ENCODE measurements around the gene THRB. TPM values are rescaled to one million over a fixed set of nuclear protein-coding genes. Genes with fewer than 3 reads are reported as not detected.
A peak's percentile ranks its signal among the peaks of the same experiment; 100 is the strongest.

THRB gene
- total RNA-seq, 1 donor from 2014 or later, result 0.31 TPM

DNA sequence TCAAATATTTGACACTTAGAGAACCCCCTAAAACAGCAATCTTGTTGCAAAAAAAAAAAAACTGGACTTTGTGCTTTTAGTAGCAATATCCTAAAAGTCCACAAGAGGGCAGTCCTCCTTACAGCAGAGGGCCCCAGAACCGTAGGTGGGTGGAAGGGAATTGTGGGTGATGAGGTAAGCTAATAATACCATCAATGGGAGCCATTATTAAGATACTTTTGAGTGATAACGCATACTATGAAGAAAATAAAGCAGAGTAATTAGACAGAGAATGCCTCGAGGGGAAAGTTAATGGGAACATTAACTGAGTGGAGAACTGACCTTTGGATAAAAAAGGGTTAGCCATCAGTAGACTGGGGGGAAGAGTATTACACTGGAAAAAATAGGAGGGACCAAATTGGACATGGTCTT is 229.9 kb downstream of the THRB start:
- no peak overlapping the region for H3K27ac Mint-ChIP-seq
- ATAC-seq (ENCODE audit: low read depth), result peak; percentile 49
- no peak for DNase-seq
- peaks cover 6% of the 10 kb centered on the region for H3K27me3 Mint-ChIP-seq
- intact Hi-C loops (cut with micrococcal nuclease), result loop anchor here (1.0 to 5.0 kb wide), 3 partner anchors 319 to 1328 kb away; no protein-coding TSS in a partner anchor
- ChIA-PET POLR2A (no interaction called here), CTCF (interaction anchor here (0.6 to 1.7 kb wide), 7 partner anchors 22 to 419 kb away, joined by 3 to 5 read pairs (median 3); no protein-coding TSS in a partner anchor)
- H3K9me3 Mint-ChIP-seq, result peaks cover 2% of the 10 kb centered on the region
- no peak overlapping the region for H3K4me3 Mint-ChIP-seq
- H3K4me1 Mint-ChIP-seq, result no peaks in the 10 kb centered on the region
- TF ChIP-seq, protein P1, sequence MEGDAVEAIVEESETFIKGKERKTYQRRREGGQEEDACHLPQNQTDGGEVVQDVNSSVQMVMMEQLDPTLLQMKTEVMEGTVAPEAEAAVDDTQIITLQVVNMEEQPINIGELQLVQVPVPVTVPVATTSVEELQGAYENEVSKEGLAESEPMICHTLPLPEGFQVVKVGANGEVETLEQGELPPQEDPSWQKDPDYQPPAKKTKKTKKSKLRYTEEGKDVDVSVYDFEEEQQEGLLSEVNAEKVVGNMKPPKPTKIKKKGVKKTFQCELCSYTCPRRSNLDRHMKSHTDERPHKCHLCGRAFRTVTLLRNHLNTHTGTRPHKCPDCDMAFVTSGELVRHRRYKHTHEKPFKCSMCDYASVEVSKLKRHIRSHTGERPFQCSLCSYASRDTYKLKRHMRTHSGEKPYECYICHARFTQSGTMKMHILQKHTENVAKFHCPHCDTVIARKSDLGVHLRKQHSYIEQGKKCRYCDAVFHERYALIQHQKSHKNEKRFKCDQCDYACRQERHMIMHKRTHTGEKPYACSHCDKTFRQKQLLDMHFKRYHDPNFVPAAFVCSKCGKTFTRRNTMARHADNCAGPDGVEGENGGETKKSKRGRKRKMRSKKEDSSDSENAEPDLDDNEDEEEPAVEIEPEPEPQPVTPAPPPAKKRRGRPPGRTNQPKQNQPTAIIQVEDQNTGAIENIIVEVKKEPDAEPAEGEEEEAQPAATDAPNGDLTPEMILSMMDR (IDR thresholded peaks at IDR 0.05), result peak; percentile 59
- H3K36me3 Mint-ChIP-seq (ENCODE audit: low read depth), result no peaks in the 10 kb centered on the region

DNA sequence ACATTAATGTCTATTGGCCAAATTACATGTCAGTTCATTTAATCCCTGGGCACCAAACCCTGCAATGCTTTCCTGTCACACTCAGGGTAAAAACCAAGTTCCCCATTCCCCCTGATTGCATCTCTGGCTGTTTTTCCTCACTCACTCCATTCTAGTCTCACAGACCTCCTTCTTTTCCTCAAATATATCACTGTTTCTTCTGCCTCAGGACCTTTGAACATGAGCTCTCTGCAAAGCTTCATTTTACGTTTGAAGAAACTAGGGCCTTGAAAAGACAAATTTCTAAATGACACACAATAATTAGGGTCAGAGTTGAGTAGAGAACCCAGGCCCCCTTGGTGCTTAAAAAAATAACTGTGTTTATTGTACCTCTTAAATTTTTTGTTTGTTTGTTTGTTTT is 230.6 kb downstream of the THRB start:
- no peaks in the 10 kb centered on the region for H3K36me3 Mint-ChIP-seq (ENCODE audit: low read depth)
- intact Hi-C loops (cut with micrococcal nuclease), result loop anchor here (1.0 to 5.0 kb wide), 3 partner anchors 319 to 1328 kb away; no protein-coding TSS in a partner anchor
- DNase-seq, result no peak
- CTCF ChIA-PET, result interaction anchor here (1.2 to 1.7 kb wide), 2 partner anchors 21 to 420 kb away, joined by 4 to 5 read pairs; no protein-coding TSS in a partner anchor
- TF ChIP-seq, protein P1 (IDR thresholded peaks at IDR 0.05), result no peak
- POLR2A ChIA-PET, result no interaction called here
- H3K27ac Mint-ChIP-seq, result no peak overlapping the region
- no peaks in the 10 kb centered on the region for H3K4me1 Mint-ChIP-seq
- ATAC-seq (ENCODE audit: low read depth), result no peak
- peaks cover 2% of the 10 kb centered on the region for H3K9me3 Mint-ChIP-seq
- no peak overlapping the region for H3K4me3 Mint-ChIP-seq
- H3K27me3 Mint-ChIP-seq, result peaks cover 6% of the 10 kb centered on the region

DNA sequence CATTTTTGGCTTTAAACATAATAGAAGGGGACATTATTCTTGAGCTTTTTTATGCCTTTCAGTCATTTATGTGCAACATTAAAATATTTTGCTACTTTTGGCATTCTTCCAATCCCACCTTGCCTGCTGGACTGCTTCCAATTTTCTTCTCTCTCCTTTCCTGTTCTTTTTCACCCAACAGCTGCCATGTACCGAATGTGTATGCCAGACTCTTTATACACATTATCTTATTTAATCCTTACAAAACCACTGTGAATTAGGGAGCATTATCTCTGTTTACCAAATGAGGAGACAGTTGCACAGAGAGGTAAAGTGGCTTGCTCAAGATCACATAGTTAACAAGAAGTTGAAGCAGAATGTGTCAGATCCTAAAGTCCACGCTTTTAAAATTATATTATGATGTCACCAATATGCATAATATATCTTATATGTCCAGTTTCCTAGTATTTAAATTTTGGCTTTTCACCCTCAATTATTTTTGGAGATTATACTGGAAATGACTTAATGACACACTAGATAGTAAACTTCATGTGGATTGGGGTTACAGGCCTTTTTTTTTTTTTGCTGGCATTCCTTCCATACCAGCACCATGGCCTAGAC is 231.5 kb downstream of the THRB start:
- peaks cover 6% of the 10 kb centered on the region for H3K27me3 Mint-ChIP-seq
- H3K4me1 Mint-ChIP-seq, result no peaks in the 10 kb centered on the region
- ATAC-seq (ENCODE audit: low read depth) (no peak), DNase-seq (no peak)
- H3K36me3 Mint-ChIP-seq (ENCODE audit: low read depth), result no peaks in the 10 kb centered on the region
- no peak overlapping the region for H3K27ac Mint-ChIP-seq
- TF ChIP-seq, protein P1 (IDR thresholded peaks at IDR 0.05), result no peak
- intact Hi-C loops (cut with micrococcal nuclease), result loop anchor here (5.0 kb wide), 1 partner anchor 1329 kb away; no protein-coding TSS in a partner anchor
- POLR2A ChIA-PET, result no interaction called here
- no peak overlapping the region for H3K4me3 Mint-ChIP-seq
- peaks cover 2% of the 10 kb centered on the region for H3K9me3 Mint-ChIP-seq
- CTCF ChIA-PET, result interaction anchor here (1.0 to 1.7 kb wide), 2 partner anchors 379 to 420 kb away, joined by 3 to 5 read pairs; no protein-coding TSS in a partner anchor

DNA sequence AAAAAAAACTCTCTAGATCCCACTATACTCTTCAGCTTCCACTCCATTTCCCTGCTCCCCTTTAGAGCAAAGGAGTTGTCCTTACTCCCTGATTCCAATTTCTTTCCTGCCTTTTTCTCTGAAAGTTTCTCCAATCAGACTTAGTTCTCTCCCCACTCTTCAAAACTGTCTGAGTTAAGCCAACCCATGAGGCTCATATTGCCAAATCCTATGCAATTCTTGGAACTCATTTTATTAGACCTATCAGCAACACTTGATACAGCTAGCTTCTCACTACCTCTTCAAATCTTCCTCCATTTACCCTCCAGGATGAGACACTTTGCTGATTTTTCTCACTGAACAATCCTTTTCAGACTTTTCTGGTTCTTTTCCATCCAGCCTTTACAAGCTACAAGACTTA is 233.1 kb downstream of the THRB start:
- TF ChIP-seq, protein P1 (IDR thresholded peaks at IDR 0.05), result no peak
- POLR2A ChIA-PET, result no interaction called here
- Mint-ChIP-seq H3K36me3 (ENCODE audit: low read depth) (no peaks in the 10 kb centered on the region), H3K27ac (no peak overlapping the region), H3K27me3 (peaks cover 6% of the 10 kb centered on the region), H3K4me3 (no peak overlapping the region), H3K4me1 (no peaks in the 10 kb centered on the region), H3K9me3 (peaks cover 2% of the 10 kb centered on the region)
- ATAC-seq (ENCODE audit: low read depth) (no peak), DNase-seq (no peak)
- intact Hi-C loops (cut with micrococcal nuclease), result loop anchor here (5.0 kb wide), 1 partner anchor 1331 kb away; no protein-coding TSS in a partner anchor
- CTCF ChIA-PET, result no interaction called here

DNA sequence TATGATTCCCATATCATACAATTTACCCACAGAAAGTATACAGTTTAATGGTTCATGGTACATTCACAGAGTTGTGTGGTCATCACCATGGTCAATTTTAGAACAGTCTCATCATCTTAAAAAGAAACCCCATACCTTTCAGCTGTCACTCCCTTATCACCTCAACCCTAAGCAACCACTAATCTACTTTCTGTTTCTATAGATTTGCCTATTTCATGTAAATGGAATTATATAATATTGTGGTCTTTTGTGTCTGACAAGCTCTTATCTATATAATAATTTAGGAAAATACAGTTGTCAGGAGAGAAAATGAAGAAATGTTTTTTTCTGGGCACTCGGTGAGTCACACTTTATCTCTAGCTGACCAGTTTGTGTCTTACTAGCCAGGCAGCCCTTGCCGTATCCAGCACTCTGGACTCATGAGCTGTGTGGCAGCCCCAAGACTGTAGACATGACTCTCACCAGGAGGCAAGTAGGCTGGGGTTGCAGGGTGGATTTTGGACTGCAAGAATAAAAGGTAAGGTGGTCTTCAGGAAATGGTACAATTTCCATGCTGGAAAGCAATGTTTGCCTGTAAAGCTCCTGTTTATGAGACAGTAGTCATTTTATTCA is 234.6 kb downstream of the THRB start:
- H3K4me1 Mint-ChIP-seq, result no peaks in the 10 kb centered on the region
- ChIA-PET POLR2A (no interaction called here), CTCF (no interaction called here)
- intact Hi-C loops (cut with micrococcal nuclease), result loop anchor here (5.0 kb wide), 1 partner anchor 1332 kb away; no protein-coding TSS in a partner anchor
- H3K9me3 Mint-ChIP-seq, result peaks cover 2% of the 10 kb centered on the region
- H3K36me3 Mint-ChIP-seq (ENCODE audit: low read depth), result no peaks in the 10 kb centered on the region
- H3K27me3 Mint-ChIP-seq, result peaks cover 3% of the 10 kb centered on the region
- TF ChIP-seq, protein P1 (IDR thresholded peaks at IDR 0.05), result no peak
- ATAC-seq (ENCODE audit: low read depth) (no peak), DNase-seq (no peak)
- no peak overlapping the region for H3K4me3 Mint-ChIP-seq
- no peak overlapping the region for H3K27ac Mint-ChIP-seq
